Pancreas (tissue), 10 donors: ENCODE measurements around the gene C3orf33. TPM values are rescaled to one million over a fixed set of nuclear protein-coding genes. Genes with fewer than 3 reads are reported as not detected.

Source experiments
- ATAC-seq, 4 donors: fragments of 200-7000 bp; cut with Tn5 transposase; one replicate each; pipeline versions ENCODE4 v1.8.0 to v1.9.1; 2020; ENCODE audit warnings: mild to moderate bottlenecking in 4 of 4, moderate library complexity in 4 of 4
- DNase-seq, 6 donors: peaks; one replicate each; pipeline ENCODE4 v3.0.0-alpha.2; 2020
- FAIRE-seq: peaks from 2 replicates; lab custom pipeline; 2012; peaks lifted over from hg19 to GRCh38; lab: Jason Lieb, UNC
- H3K27ac ChIP-seq, 4 donors: fragments of 200-600 bp; sonication (generic); 1 replicate in 3 of 4; 2 replicates in 1 of 4; pipeline versions ENCODE4 v1.5.0 to v1.8.0; 2020
- H3K27me3 ChIP-seq, 4 donors: fragments of 200-600 bp; one replicate each; pipeline ENCODE4 v1.8.0; 2021
- H3K36me3 ChIP-seq, 3 donors: fragments of 200-600 bp; sonication (generic) in 1 of 3; one replicate each; pipeline versions ENCODE4 v1.5.0 to v1.8.0; 2020 to 2021
- H3K4me1 ChIP-seq, 3 donors: fragments of 200-600 bp; one replicate each; pipeline ENCODE4 v1.8.0; 2021
- H3K4me3 ChIP-seq, 4 donors: fragments of 200-600 bp; sonication (generic) in 2 of 4; one replicate each; pipeline versions ENCODE4 v1.5.0 to v1.8.0; 2020 to 2021
- H3K9me3 ChIP-seq, 4 donors: fragments of 200-600 bp; one replicate each; pipeline ENCODE4 v1.8.0; 2021
- CTCF ChIP-seq, 4 donors: fragments of 200-600 bp; sonication (generic) in 3 of 4; IDR thresholded peaks; one replicate each; pipeline versions ENCODE4 v1.5.0 to v1.8.0; 2021; ENCODE audit warnings: antibody characterized with exemption in 4 of 4
- WGBS, 2 donors: extraction: QIAGEN DNeasy Blood & Tissue Kit; methylation state at CpG; one replicate each; pipeline ENCODE4 v1.1.7; 2013; 5-methylcytosine and 5-hydroxymethylcytosine counted together
- intact Hi-C, 3 donors: fragments of 100-400 bp; cut with DNase I; formaldehyde crosslinking; loops; one replicate each; pipeline versions ENCODE4 v1.11.1 to v1.14.2; 2022
- polyA plus RNA-seq, 2 donors: library from polyadenylated mRNA; stranded (reverse); fragments of 200-250 nt; gene quantifications; one replicate each; pipeline ENCODE4 v1.2.3, GENCODE V29; 2013
- total RNA-seq, 6 donors: library from RNA; stranded (reverse); fragmentation: NEBNext Ultra II Directional in 4 of 6; extraction: Animal tissue kit (Norgen Biotek cat#: 25700) in 4 of 6; gene quantifications; one replicate each; pipeline versions ENCODE4 v1.2.1 to v1.2.4, GENCODE V29; 2021 to 2023
- donor health status: healthy with polysubstance abuse.
- donor health status: DM: no; HTN: no; CAD: no; lungs with moderate emphysema.
- donor health status: DM: no; HTN: no; CAD: no.
- donor health status: control.
- donor health status: control.
- donor health status: Bipolar disorder and iron deficiency.
- donor health status: DM: yes; HTN: yes; CAD: no.
- donor health status: DM: no; HTN: no; CAD: no.
- donor health status: DM: no; HTN: no; CAD: no.
- donor health status: DM: yes; HTN: yes; CAD: no.

The C3orf33 gene
- total and polyA plus RNA-seq, 8 donors = 1.5 to 5.7 (median 3.3) TPM

- no peaks in the 10 kb centered on the region for H3K4me1 ChIP-seq
- DNase-seq (no peak), FAIRE-seq (no peak), ATAC-seq (no peak)
- no peaks in the 10 kb centered on the region for H3K36me3 ChIP-seq
- intact Hi-C loops = no loop called here
- WGBS, 2 donors = 55 to 59% methylated on average over 8 of the region's 8 CpGs
- H3K4me3 ChIP-seq = no peak overlapping the region
- H3K27me3 ChIP-seq = no peaks in the 10 kb centered on the region
- no peak overlapping the region for H3K27ac ChIP-seq
- no peak for TF ChIP-seq CTCF (IDR thresholded peaks at IDR 0.05)
- H3K9me3 ChIP-seq = no peaks in the 10 kb centered on the region
These were observed 57.3 kb downstream of the C3orf33 start for GRCh38 chr3:155748611-155749365.

GRCh38 chr3:155747946-155748290, 58.2 kb downstream of the C3orf33 start:
- Histone ChIP-seq H3K4me1 (no peaks in the 10 kb centered on the region), H3K4me3 (no peak overlapping the region), H3K9me3 (no peaks in the 10 kb centered on the region), H3K36me3 (no peaks in the 10 kb centered on the region), H3K27me3 (no peaks in the 10 kb centered on the region), H3K27ac (no peak overlapping the region)
- no peak for TF ChIP-seq CTCF (IDR thresholded peaks at IDR 0.05)
- 79 to 81% methylated on average over 3 of the region's 3 CpGs for WGBS, 2 donors
- FAIRE-seq (no peak), DNase-seq (no peak), ATAC-seq (no peak)
- intact Hi-C loops = no loop called here

- Histone ChIP-seq H3K9me3 (no peaks in the 10 kb centered on the region), H3K36me3 (no peaks in the 10 kb centered on the region), H3K27me3 (no peaks in the 10 kb centered on the region), H3K27ac (no peak overlapping the region), H3K4me1 (no peaks in the 10 kb centered on the region), H3K4me3 (no peak overlapping the region)
- ATAC-seq = no peak
- no peak for DNase-seq
- intact Hi-C loops = no loop called here
- TF ChIP-seq CTCF (IDR thresholded peaks at IDR 0.05) = no peak
- 54 to 55% methylated on average over 2 of the region's 2 CpGs for WGBS, 2 donors
- no peak for FAIRE-seq
These were observed 58.7 kb downstream of the C3orf33 start for GRCh38 chr3:155747286-155747945.

GRCh38 chr3:155746703-155747102, 59.4 kb downstream of the C3orf33 start:
- no peak for DNase-seq
- FAIRE-seq = no peak
- H3K4me1 ChIP-seq = no peaks in the 10 kb centered on the region
- no peak for TF ChIP-seq CTCF (IDR thresholded peaks at IDR 0.05)
- no peaks in the 10 kb centered on the region for H3K27me3 ChIP-seq
- no peak overlapping the region for H3K4me3 ChIP-seq
- no peak overlapping the region for H3K27ac ChIP-seq
- 76 to 93% methylated on average over 1 of the region's 1 CpG for WGBS, 2 donors
- no peak for ATAC-seq
- intact Hi-C loops = no loop called here
- no peaks in the 10 kb centered on the region for H3K9me3 ChIP-seq
- H3K36me3 ChIP-seq = no peaks in the 10 kb centered on the region
